B cell (primary cell): ENCODE results near the gene GAL. TPM values are rescaled to one million over a fixed set of nuclear protein-coding genes. Genes with fewer than 3 reads are reported as not detected.

Experiments used
- ATAC-seq: fragments of 200-7000 bp; cut with Tn5 transposase; one replicate; pipeline ENCODE4 v1.10.0; 2021; ENCODE audit warnings: low read depth, mild to moderate bottlenecking, moderate number of reproducible peaks, moderate library complexity
- CTCF ChIA-PET: fragments of 350-600 bp; sonication (Branson Sonifier 250); formaldehyde crosslinking; loops from one replicate; lab custom pipeline; 2021; ENCODE audit warnings: antibody characterized with exemption, inconsistent platforms; lab: Charles Lee
- POLR2A ChIA-PET: fragments of 350-600 bp; sonication (Branson Sonifier 250); formaldehyde crosslinking; loops from one replicate; lab custom pipeline; 2021; ENCODE audit warnings: antibody characterized with exemption; lab: Charles Lee
- DNase-seq: peaks from one replicate; pipeline ENCODE4 v3.0.0; 2013
- H2AFZ ChIP-seq: 2 replicates; pipeline ENCODE4 v1.6.1; 2012; ENCODE audit warnings: mild to moderate bottlenecking, low read depth, low read length; ENCODE audit not compliant: insufficient read depth, poor library complexity, severe bottlenecking
- H3K27ac ChIP-seq, 2 donors: 1 replicate in 1 of 2; 2 replicates in 1 of 2; pipeline ENCODE4 v1.5.1; 2012 to 2013; ENCODE audit warnings: low read length in 2 of 2, mild to moderate bottlenecking in 2 of 2, moderate library complexity in 1 of 2
- H3K27me3 ChIP-seq, 4 experiments: fragments of 200-600 bp in 1 of 4; sonication (generic) in 1 of 4; replicated peaks in 1 of 4; 1 replicate in 2 of 4; 2 replicates in 2 of 4; pipeline versions ENCODE4 v1.6.1 to v1.7.0; 2013 to 2016; ENCODE audit warnings: low read length in 3 of 4, mild to moderate bottlenecking in 2 of 4, mixed read lengths in 1 of 4, moderate library complexity in 1 of 4; ENCODE audit not compliant: insufficient read depth in 4 of 4, control insufficient read depth in 3 of 4; ENCODE audit errors: control extremely low read depth in 1 of 4
- H3K36me3 ChIP-seq, 2 experiments: replicated peaks in 1 of 2; 1 replicate in 1 of 2; 2 replicates in 1 of 2; pipeline versions ENCODE4 v1.6.1 to v1.7.1; 2013; ENCODE audit warnings: low read length in 1 of 2; ENCODE audit not compliant: insufficient read depth in 2 of 2, control insufficient read depth in 1 of 2; ENCODE audit errors: control extremely low read depth in 1 of 2, extremely low read depth in 1 of 2
- H3K4me1 ChIP-seq, 2 donors: fragments of 200-600 bp in 1 of 2; sonication (generic) in 1 of 2; 1 replicate in 1 of 2; 2 replicates in 1 of 2; pipeline versions ENCODE4 v1.5.1 to v1.6.1; 2013 to 2017; ENCODE audit warnings: low read length in 2 of 2; ENCODE audit not compliant: control insufficient read depth in 2 of 2, insufficient read depth in 2 of 2
- H3K4me2 ChIP-seq: replicated peaks from 2 replicates; pipeline ENCODE3; 2012; ENCODE audit warnings: mild to moderate bottlenecking, low read depth, low read length; ENCODE audit not compliant: poor library complexity, severe bottlenecking
- H3K4me3 ChIP-seq, 5 experiments: fragments of 200-600 bp in 1 of 5; sonication (generic) in 1 of 5; 1 replicate in 3 of 5; 2 replicates in 2 of 5; pipeline versions ENCODE4 v1.5.1 to v1.7.0; 2011 to 2016; ENCODE audit warnings: low read length in 4 of 5, mild to moderate bottlenecking in 4 of 5, low read depth in 2 of 5, control low read depth in 1 of 5, moderate library complexity in 1 of 5; ENCODE audit not compliant: insufficient read depth in 1 of 5; ENCODE audit errors: control extremely low read depth in 1 of 5, extremely low read depth in 1 of 5
- H3K79me2 ChIP-seq: fragments of 200-600 bp; sonication (generic); one replicate; pipeline ENCODE4 v1.6.0; 2016; ENCODE audit warnings: low read length; ENCODE audit not compliant: control insufficient read depth, insufficient read depth
- H3K9ac ChIP-seq: fragments of 200-600 bp; sonication (generic); 2 replicates; pipeline ENCODE4 v1.6.1; 2017; ENCODE audit warnings: mild to moderate bottlenecking, low read length, moderate library complexity
- H3K9me3 ChIP-seq, 3 donors: one replicate each; pipeline versions ENCODE4 v1.6.1 to v1.7.1; 2013; ENCODE audit warnings: low read length in 2 of 3; ENCODE audit not compliant: control insufficient read depth in 2 of 3, insufficient read depth in 1 of 3; ENCODE audit errors: control extremely low read depth in 1 of 3
- H4K20me1 ChIP-seq: 2 replicates; pipeline ENCODE4 v1.6.0; 2012; ENCODE audit warnings: mild to moderate bottlenecking, low read length; ENCODE audit not compliant: insufficient read depth, control insufficient read depth, poor library complexity, severe bottlenecking
- H3K27ac Mint-ChIP-seq: one replicate; pipeline ENCODE4 v1.8.0; 2021; ENCODE audit warnings: mixed read lengths
- H3K27me3 Mint-ChIP-seq: one replicate; pipeline ENCODE4 v1.8.0; 2021; ENCODE audit warnings: mixed read lengths
- H3K4me1 Mint-ChIP-seq: one replicate; pipeline ENCODE4 v1.8.0; 2021; ENCODE audit warnings: mixed read lengths
- H3K4me3 Mint-ChIP-seq: one replicate; pipeline ENCODE4 v1.8.0; 2021; ENCODE audit warnings: mixed read lengths
- H3K9me3 Mint-ChIP-seq: one replicate; pipeline ENCODE4 v1.8.0; 2022; ENCODE audit warnings: mixed read lengths; ENCODE audit not compliant: insufficient read depth
- CTCF ChIP-seq: fragments of 200-600 bp; IDR thresholded peaks from one replicate; pipeline ENCODE4 v1.8.0; 2022; ENCODE audit warnings: antibody characterized with exemption, mild to moderate bottlenecking
- EZH2 ChIP-seq: IDR thresholded peaks from 2 replicates; pipeline ENCODE4 v1.6.1; 2012; ENCODE audit warnings: borderline replicate concordance, low read depth, mild to moderate bottlenecking, moderate library complexity, low read length; ENCODE audit not compliant: insufficient read depth, poor library complexity, severe bottlenecking
- WGBS: methylation state at CpG from one replicate; pipeline ENCODE4 v1.1.5; 2013; ENCODE audit warnings: missing lambda C conversion rate; ENCODE audit not compliant: insufficient coverage; 5-methylcytosine and 5-hydroxymethylcytosine counted together
- intact Hi-C: fragments of 100-400 bp; cut with micrococcal nuclease; formaldehyde crosslinking; loops from one replicate; pipeline ENCODE4 v1.10.0; 2022
- polyA plus RNA-seq: library from polyadenylated mRNA; depleted of rRNA; stranded (reverse); fragments of >200 nt; gene quantifications from 2 replicates; pipeline ENCODE4 v1.2.3, GENCODE V29; 2012
- total RNA-seq, 2 donors: library from RNA; stranded (reverse); fragments of 120-200 nt in 1 of 2; gene quantifications; 1 replicate in 1 of 2; 2 replicates in 1 of 2; pipeline versions ENCODE4 v1.2.3 to v1.2.4, GENCODE V29; 2013 to 2022

GAL gene
- total and polyA plus RNA-seq, 2 donors (not counting 1 experiment from before 2014, with no cell fraction given), result not detected

DNA sequence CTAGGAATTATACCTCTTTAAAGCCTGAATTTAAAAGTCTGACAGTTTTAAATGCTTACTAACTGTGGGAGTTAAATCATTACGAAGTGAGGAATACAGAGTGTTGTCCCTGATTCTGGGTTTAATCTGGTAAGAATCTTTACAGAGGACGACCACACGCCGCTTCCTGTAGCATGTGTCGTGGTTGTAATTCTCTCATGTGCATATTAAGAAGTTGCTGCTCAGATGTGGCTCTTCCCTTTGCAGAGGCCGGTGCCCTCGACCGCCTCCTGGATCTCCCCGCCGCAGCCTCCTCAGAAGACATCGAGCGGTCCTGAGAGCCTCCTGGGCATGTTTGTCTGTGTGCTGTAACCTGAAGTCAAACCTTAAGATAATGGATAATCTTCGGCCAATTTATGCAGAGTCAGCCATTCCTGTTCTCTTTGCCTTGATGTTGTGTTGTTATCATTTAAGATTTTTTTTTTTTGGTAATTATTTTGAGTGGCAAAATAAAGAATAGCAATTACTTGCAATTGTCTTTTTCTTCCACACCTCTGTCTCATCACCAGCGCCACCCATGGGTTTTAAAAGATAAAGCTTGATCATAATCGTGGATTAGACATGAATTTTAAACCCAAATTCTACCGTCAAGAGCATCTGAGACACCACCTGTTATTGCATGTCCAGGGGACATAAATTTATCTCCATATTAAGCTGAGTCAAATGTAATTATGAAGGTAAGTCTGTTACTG, 6.5 kb downstream of the GAL start:
- TF ChIP-seq CTCF, result no peak
- TF ChIP-seq EZH2, result no peak
- no peak overlapping the region for H2AFZ ChIP-seq
- ChIA-PET POLR2A (no interaction called here), CTCF (no interaction called here)
- Mint-ChIP-seq H3K4me3 (no peak overlapping the region), H3K4me1 (no peaks in the 10 kb centered on the region), H3K27ac (no peak overlapping the region), H3K27me3 (peaks cover 52% of the 10 kb centered on the region), H3K9me3 (no peaks in the 10 kb centered on the region)
- H3K79me2 ChIP-seq, result no peaks in the 10 kb centered on the region
- H3K4me2 ChIP-seq, result no peak overlapping the region
- peaks cover 0 to 6% (median 2%) of the 10 kb centered on the region in 4 experiments for H3K27me3 ChIP-seq
- H3K36me3 ChIP-seq, result no peaks in the 10 kb centered on the region
- DNase-seq, result no peak
- H3K4me1 ChIP-seq, result no peaks in the 10 kb centered on the region
- H3K9ac ChIP-seq, result no peak overlapping the region
- H3K9me3 ChIP-seq, result peaks cover 0 to 4% (median under 1%) of the 10 kb centered on the region in 3 donors
- no peak overlapping the region for H3K4me3 ChIP-seq
- WGBS, result 42% methylated on average over 13 of the region's 16 CpGs
- ATAC-seq, result no peak
- H3K27ac ChIP-seq, result no peak overlapping the region
- intact Hi-C loops, result no loop called here
- H4K20me1 ChIP-seq, result no peaks in the 10 kb centered on the region

GRCh38 chr11:68691402-68691784, 7.0 kb downstream of the GAL start:
- Histone ChIP-seq H3K4me1 (no peaks in the 10 kb centered on the region), H2AFZ (no peak overlapping the region), H3K27me3 (peaks cover 0 to 7% (median 2%) of the 10 kb centered on the region in 4 experiments), H3K27ac (no peak overlapping the region), H4K20me1 (no peaks in the 10 kb centered on the region), H3K9me3 (peaks cover 0 to 9% (median 5%) of the 10 kb centered on the region in 3 donors), H3K4me2 (no peak overlapping the region), H3K79me2 (no peaks in the 10 kb centered on the region), H3K4me3 (no peak overlapping the region), H3K9ac (no peak overlapping the region), H3K36me3 (no peaks in the 10 kb centered on the region)
- Mint-ChIP-seq H3K9me3 (peaks cover 2% of the 10 kb centered on the region), H3K4me3 (no peak overlapping the region), H3K27me3 (peaks cover 52% of the 10 kb centered on the region), H3K27ac (no peak overlapping the region), H3K4me1 (no peaks in the 10 kb centered on the region)
- TF ChIP-seq CTCF (no peak), EZH2 (no peak)
- no peak for ATAC-seq
- DNase-seq, result no peak
- CTCF ChIA-PET, result no interaction called here
- WGBS, result 79% methylated on average over 8 of the region's 9 CpGs
- POLR2A ChIA-PET, result no interaction called here
- intact Hi-C loops, result no loop called here
